ENCODE measurements around the gene CTRB2. TPM values are rescaled to one million over a fixed set of nuclear protein-coding genes. Genes with fewer than 3 reads are reported as not detected.
A peak's percentile ranks its signal among the peaks of the same experiment; 100 is the strongest.
"Not testable (repeated sequence)": the region's sequence is repeated elsewhere in the genome, so short reads cannot be mapped to it uniquely, and the experiment has no call there.

CTRB2 gene
- total and polyA plus RNA-seq, 10 donors, result 0.58 to 11.8 (median 1.5) TPM; not detected in 1

DNA sequence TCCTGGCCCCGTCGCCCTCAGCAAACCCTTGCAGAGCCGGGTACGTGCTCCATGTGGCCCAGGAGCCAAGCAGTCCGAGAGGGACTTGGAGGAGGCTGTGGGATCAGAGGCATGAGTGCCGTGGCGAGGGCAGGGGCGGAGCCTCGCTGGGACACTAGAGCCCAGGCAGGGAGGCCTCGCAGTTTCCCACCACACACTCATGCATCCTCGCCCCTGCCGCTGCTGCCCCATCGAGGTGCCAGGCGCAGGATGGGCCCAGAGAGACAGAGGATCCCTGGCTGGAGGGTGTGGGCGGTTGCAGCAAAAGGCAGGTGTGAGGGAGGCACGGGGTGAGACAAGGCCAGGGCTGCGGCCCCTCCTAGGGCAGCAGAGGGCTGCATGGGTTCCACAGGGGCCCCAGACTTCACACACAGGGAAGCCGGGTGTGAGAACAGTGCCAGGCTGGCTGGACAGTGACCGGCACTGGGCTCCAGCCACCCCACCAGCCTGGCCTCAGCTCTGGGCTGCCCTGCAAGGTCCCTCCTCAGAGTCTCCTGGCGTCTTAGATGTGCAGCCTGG lies 36.8 kb upstream of the CTRB2 start:
- peak in 2 of 3 donors; percentile 45 to 48 for TF ChIP-seq POLR2AphosphoS5 (IDR thresholded peaks at IDR 0.05)
- TF ChIP-seq, protein P1, sequence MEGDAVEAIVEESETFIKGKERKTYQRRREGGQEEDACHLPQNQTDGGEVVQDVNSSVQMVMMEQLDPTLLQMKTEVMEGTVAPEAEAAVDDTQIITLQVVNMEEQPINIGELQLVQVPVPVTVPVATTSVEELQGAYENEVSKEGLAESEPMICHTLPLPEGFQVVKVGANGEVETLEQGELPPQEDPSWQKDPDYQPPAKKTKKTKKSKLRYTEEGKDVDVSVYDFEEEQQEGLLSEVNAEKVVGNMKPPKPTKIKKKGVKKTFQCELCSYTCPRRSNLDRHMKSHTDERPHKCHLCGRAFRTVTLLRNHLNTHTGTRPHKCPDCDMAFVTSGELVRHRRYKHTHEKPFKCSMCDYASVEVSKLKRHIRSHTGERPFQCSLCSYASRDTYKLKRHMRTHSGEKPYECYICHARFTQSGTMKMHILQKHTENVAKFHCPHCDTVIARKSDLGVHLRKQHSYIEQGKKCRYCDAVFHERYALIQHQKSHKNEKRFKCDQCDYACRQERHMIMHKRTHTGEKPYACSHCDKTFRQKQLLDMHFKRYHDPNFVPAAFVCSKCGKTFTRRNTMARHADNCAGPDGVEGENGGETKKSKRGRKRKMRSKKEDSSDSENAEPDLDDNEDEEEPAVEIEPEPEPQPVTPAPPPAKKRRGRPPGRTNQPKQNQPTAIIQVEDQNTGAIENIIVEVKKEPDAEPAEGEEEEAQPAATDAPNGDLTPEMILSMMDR (IDR thresholded peaks at IDR 0.05 in 8 of 11, conservative IDR thresholded peaks at IDR 0.05 in 3 of 11), result no peak
- Histone ChIP-seq H3K27me3 (replicated peaks in 1 of 7) (peaks cover 0 to 80% (median 0%) of the 10 kb centered on the region in 7 donors), H3K4me3 (no peak overlapping the region), H3K4me1 (peaks cover 38 to 97% (median 78%) of the 10 kb centered on the region in 6 donors), H3K9me3 (no peaks in the 10 kb centered on the region), H3K27ac (peak overlapping the region; percentile 67 to 91 (median 84)), H3K36me3 (peaks cover 0 to 41% (median 1%) of the 10 kb centered on the region in 6 donors)
- no peak for DNase-seq
- intact Hi-C loops (cut with DNase I; ENCODE audit: low total_unique reads), result no loop called here
- WGBS, 5 donors, result 58 to 78% (median 70%) methylated on average over 14 to 20 of the region's 20 CpGs

DNA sequence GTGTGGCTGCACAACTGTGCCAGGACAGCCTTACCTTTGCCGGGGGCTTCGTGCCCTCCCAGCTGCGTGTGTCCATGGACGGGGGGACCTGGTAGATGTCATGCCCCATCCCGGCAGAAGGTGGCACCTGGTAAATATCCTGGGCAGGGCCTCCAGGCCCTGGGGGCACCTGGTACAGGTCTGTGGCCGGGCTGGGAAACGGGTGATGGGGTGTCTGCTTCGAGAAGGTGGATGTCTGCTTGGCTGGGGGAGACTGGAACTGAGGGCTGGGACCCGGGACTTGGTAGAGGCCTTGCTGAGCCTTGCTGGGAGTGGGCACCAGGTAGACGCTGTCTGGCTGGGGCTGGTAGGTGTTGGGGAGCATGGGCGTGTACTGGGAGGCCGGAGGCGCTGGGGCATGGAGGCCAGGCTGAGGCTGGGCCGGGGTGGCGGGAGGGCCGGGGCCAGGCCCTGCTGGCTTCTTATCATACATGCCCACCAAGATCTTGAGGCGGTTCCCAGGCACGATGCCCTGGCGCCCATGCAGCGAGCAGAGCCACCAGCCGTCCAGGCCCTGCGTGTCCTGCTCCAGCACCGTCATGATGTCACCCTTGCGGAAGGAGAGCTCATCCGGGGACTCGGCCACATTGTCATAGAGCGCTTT lies 35.6 kb upstream of the CTRB2 start:
- peak in 1 of 3 donors; percentile 19 for TF ChIP-seq POLR2AphosphoS5 (IDR thresholded peaks at IDR 0.05)
- H3K9me3 ChIP-seq; H3K4me3 ChIP-seq; DNase-seq; intact Hi-C loops (cut with DNase I; ENCODE audit: low total_unique reads): not testable (repeated sequence)
- H3K36me3 ChIP-seq, result peaks cover 0 to 52% (median 1%) of the 10 kb centered on the region in 6 donors
- H3K4me1 ChIP-seq, result peaks cover 39 to 97% (median 77%) of the 10 kb centered on the region in 6 donors
- 84 to 92% (median 86%) methylated on average over 18 to 27 of the region's 27 CpGs for WGBS, 5 donors
- H3K27me3 ChIP-seq (replicated peaks in 1 of 7), result peaks cover 0 to 80% (median 0%) of the 10 kb centered on the region in 7 donors
- H3K27ac ChIP-seq, result peak overlapping the region in 4 of 8 donors; percentile 15 to 91 (median 88)

DNA sequence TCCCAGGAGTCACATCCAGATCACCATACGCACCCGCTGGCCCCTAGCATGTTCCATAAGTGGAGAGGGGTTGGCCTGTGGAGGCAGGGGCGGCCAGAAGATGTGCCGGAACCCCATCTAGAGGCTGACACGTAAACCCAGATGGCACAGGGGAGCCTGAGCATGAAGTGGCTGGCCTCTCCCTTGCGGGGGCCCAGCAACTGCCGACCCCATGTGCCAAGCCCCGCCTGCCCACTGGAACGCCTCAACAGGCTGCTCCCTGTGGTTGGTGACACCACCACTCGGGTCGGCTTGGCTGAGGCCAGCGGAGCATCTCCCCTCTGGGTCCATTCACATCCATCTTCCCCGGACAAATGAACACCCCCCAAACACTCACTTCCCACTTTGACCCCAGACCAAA lies 35.0 kb upstream of the CTRB2 start:
- 79 to 91% (median 89%) methylated on average over 2 to 13 of the region's 13 CpGs for WGBS, 5 donors
- Histone ChIP-seq H3K4me3 (no peak overlapping the region), H3K9me3 (no peaks in the 10 kb centered on the region), H3K36me3 (peaks cover 0 to 58% (median 1%) of the 10 kb centered on the region in 6 donors), H3K27me3 (replicated peaks in 1 of 7) (peaks cover 0 to 80% (median 2%) of the 10 kb centered on the region in 7 donors), H3K27ac (peak overlapping the region in 3 of 8 donors; percentile 15 to 89 (median 19)), H3K4me1 (peaks cover 39 to 95% (median 73%) of the 10 kb centered on the region in 6 donors)
- TF ChIP-seq POLR2A (IDR thresholded peaks at IDR 0.05) (no peak), POLR2AphosphoS5 (IDR thresholded peaks at IDR 0.05) (no peak)
- TF ChIP-seq, protein P1 (IDR thresholded peaks at IDR 0.05 in 8 of 11, conservative IDR thresholded peaks at IDR 0.05 in 3 of 11), result no peak
- DNase-seq, result no peak
- intact Hi-C loops (cut with DNase I; ENCODE audit: low total_unique reads), result no loop called here

DNA sequence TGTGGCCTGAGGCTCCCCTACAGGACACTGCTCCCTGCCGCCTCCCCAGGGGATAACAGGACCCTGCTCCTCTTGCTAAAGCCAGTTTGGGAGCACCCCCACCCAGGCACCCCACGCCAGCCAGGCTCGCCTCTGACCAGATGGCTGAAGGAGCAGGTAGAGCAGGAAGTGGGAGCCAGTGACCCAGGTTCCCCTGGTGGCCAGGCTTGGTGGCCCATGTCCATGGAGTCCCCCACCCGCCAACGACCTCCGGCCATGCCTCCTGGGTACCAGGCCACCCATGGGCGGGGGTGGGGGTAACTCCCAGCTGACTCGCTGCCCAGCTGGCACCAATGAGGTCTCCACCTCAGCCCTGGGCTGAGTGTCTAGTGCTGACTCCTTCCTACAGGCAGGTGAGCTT lies 34.5 kb upstream of the CTRB2 start:
- TF ChIP-seq POLR2A (IDR thresholded peaks at IDR 0.05) (no peak), POLR2AphosphoS5 (IDR thresholded peaks at IDR 0.05) (no peak)
- TF ChIP-seq, protein P1 (IDR thresholded peaks at IDR 0.05 in 8 of 11, conservative IDR thresholded peaks at IDR 0.05 in 3 of 11), result no peak
- Histone ChIP-seq H3K4me3 (no peak overlapping the region), H3K27ac (peak overlapping the region in 2 of 8 donors; percentile 19 to 89), H3K4me1 (peaks cover 34 to 91% (median 67%) of the 10 kb centered on the region in 6 donors), H3K9me3 (no peaks in the 10 kb centered on the region), H3K36me3 (peaks cover 0 to 63% (median 1%) of the 10 kb centered on the region in 6 donors), H3K27me3 (replicated peaks in 1 of 7) (peaks cover 0 to 81% (median 5%) of the 10 kb centered on the region in 7 donors)
- no peak for DNase-seq
- WGBS, 5 donors, result 60 to 74% (median 70%) methylated on average over 2 to 8 of the region's 8 CpGs
- intact Hi-C loops (cut with DNase I; ENCODE audit: low total_unique reads), result no loop called here

DNA sequence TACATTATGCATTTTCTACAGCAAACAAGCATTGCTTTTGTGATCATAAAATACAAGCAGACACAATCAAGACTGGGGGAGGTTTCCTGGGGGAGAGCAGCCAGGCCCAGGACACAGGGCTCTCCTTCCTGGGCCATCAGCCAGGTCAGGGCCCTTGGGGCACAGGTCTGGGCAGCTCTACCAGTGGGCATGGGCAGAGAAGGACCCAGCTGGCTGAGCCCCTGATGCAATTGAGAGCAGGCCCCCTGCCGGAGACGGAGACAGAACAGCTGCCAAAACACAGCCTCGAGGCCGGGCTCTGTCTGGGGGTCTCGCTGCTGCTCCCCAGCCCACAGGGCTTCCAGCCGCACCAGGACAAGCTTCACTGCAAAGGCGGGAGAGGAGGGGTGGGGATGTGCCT lies 33.7 kb upstream of the CTRB2 start:
- 67 to 88% (median 78%) methylated on average over 7 of the region's 7 CpGs for WGBS, 5 donors
- Histone ChIP-seq H3K27ac (peak overlapping the region in 1 of 8 donors; percentile 8), H3K36me3 (peaks cover 0 to 71% (median 2%) of the 10 kb centered on the region in 6 donors), H3K27me3 (replicated peaks in 1 of 7) (peaks cover 0 to 78% (median 5%) of the 10 kb centered on the region in 7 donors), H3K4me1 (peaks cover 29 to 88% (median 60%) of the 10 kb centered on the region in 6 donors)
- intact Hi-C loops (cut with DNase I; ENCODE audit: low total_unique reads); H3K9me3 ChIP-seq; DNase-seq; H3K4me3 ChIP-seq: not testable (repeated sequence)

Data from spleen (tissue), 11 donors.